ENCODE results near the gene SIGLEC6. TPM values are rescaled to one million over a fixed set of nuclear protein-coding genes. Genes with fewer than 3 reads are reported as not detected.

Gene SIGLEC6
- total and polyA plus RNA-seq, 5 donors = 0.25 to 0.37 (median 0.35) TPM; not detected in 2

DNA sequence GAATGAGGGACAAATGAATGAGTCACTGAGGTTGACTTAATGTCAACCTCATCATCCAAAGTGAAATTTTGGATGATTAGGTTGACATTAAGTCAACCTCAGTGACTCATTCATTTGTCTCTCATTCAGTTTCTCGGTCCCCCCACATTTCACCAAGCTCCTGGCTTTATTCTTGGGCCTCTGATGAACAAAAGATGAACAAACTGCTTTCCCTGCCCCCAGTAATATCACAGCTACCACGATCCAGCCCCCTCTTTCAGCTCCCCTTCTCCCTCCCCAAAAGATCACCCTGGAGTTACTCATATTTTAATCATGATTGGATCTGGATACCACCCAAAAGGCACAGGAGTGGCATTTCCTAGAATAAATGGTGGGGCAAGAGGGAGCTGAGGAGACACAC, 42.4 kb downstream of the SIGLEC6 start:
- H3K27ac ChIP-seq (ENCODE audit: low read length) = no peak overlapping the region
- DNase-seq = no peak
- H3K9me3 ChIP-seq (ENCODE audit: control insufficient read depth, low read length) = no peaks in the 10 kb centered on the region
- ATAC-seq = no peak
- WGBS = 40% methylated on average over 2 of the region's 2 CpGs
- no peak overlapping the region for H3K4me3 ChIP-seq (ENCODE audit: low read length)
- intact Hi-C loops (cut with DNase I) = no loop called here
- no peaks in the 10 kb centered on the region for H3K4me1 ChIP-seq (ENCODE audit: control insufficient read depth, insufficient read depth, low read length)
- no peaks in the 10 kb centered on the region for H3K27me3 ChIP-seq (ENCODE audit: control insufficient read depth, insufficient read depth)

DNA sequence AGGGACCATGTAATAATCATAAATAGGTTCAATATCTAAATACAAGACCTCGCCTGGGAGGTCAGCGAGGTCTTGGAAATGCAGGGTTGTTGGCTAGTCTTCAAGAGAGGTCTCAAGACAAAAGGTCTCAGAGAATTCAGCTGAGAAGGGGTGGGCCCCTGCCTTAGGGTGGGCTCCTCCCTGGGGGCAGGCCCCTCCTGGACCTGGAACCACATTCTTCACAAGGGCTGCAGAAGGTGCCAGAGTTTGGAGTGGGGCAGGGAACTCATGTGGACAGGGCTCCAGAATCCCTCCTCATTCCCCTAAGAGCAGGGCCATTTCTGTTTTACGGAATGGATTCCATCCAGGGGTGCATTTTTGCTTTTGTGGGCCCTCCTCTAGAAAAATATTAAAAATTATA, 43.0 kb downstream of the SIGLEC6 start:
- Histone ChIP-seq H3K4me1 (ENCODE audit: control insufficient read depth, insufficient read depth, low read length) (no peaks in the 10 kb centered on the region), H3K27ac (ENCODE audit: low read length) (no peak overlapping the region), H3K27me3 (ENCODE audit: control insufficient read depth, insufficient read depth) (no peaks in the 10 kb centered on the region), H3K9me3 (ENCODE audit: control insufficient read depth, low read length) (no peaks in the 10 kb centered on the region), H3K4me3 (ENCODE audit: low read length) (no peak overlapping the region)
- ATAC-seq (no peak), DNase-seq (no peak)
- WGBS = 61% methylated on average over 3 of the region's 3 CpGs
- intact Hi-C loops (cut with DNase I) = no loop called here

GRCh38 chr19:51485960-51486660, 45.4 kb downstream of the SIGLEC6 start:
- Histone ChIP-seq H3K4me1 (ENCODE audit: control insufficient read depth, insufficient read depth, low read length) (no peaks in the 10 kb centered on the region), H3K27me3 (ENCODE audit: control insufficient read depth, insufficient read depth) (no peaks in the 10 kb centered on the region)

DNA sequence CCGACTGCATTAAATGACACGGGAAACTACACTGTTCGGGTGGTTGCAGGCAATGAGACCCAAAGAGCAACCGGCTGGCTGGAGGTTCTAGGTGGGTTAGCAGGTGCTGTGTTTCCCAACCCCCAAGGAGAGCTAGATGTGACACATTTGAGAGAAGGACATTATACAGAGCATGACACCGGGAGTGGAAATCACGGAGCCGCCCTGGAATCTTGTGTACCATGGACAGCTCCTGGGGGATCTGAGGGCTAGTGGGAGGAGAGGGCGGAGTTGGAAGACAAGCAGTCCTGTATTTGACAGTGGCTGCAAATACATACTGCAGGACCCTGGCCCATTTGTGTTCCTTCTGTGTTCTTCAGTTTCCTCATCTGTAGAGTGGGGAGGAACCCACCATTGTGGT, 50.9 kb downstream of the SIGLEC6 start:
- ATAC-seq = no peak
- intact Hi-C loops (cut with DNase I) = no loop called here
- 34% methylated on average over 8 of the region's 8 CpGs for WGBS
- no peaks in the 10 kb centered on the region for H3K9me3 ChIP-seq (ENCODE audit: control insufficient read depth, low read length)
- no peaks in the 10 kb centered on the region for H3K27me3 ChIP-seq (ENCODE audit: control insufficient read depth, insufficient read depth)
- H3K27ac ChIP-seq (ENCODE audit: low read length) = no peak overlapping the region
- H3K4me1 ChIP-seq (ENCODE audit: control insufficient read depth, insufficient read depth, low read length) = no peaks in the 10 kb centered on the region
- no peak for DNase-seq
- no peak overlapping the region for H3K4me3 ChIP-seq (ENCODE audit: low read length)

More at GRCh38 chr19:51485960-51486660, 45.4 kb downstream of the SIGLEC6 start:
- H3K9me3 ChIP-seq (ENCODE audit: control insufficient read depth, low read length) = no peaks in the 10 kb centered on the region
- DNase-seq = no peak
- WGBS = 80% methylated on average over 5 of the region's 5 CpGs
- no peak overlapping the region for H3K27ac ChIP-seq (ENCODE audit: low read length)
- H3K4me3 ChIP-seq (ENCODE audit: low read length) = no peak overlapping the region
- ATAC-seq = no peak
- intact Hi-C loops (cut with DNase I) = no loop called here

DNA sequence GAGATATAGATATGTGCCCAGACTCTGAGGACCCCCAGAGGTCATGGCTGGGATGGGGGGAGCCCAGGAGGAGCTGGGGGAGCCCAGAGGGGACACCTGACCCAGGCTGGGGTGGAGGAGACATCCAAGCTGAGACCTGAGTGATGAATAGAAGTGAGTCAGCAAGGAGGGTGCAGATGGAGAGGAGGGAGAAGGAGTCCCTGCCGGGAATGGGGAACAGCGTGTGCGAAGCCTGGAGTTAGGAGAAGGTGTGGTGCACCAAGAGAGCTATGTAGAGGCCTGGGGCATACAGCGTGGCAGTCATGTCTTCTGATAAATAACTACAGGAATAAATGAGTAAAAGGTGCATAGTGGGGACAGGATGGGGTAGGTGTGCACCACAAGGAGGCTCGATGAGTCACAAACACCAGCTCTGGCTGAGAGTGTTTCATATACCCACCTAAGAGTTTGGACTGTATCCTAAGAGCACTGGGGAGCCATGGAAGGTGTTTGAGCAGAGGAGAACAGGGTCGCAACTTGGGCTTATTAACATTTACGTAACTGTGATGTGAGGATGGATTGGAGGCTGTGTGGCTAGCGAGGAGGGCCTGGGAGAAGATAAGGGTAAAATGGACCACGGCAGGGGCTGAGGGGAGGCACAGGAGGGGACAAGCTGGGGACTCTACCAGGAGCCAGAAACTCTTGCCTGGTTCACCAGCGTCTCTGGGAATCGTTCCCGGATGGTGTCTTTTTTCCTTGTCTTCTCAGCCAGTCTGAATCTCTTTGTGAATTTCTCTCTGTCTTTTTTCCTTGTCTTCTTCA, 51.7 kb downstream of the SIGLEC6 start:
- DNase-seq (no peak), ATAC-seq (peak in 1 of 2 donors; percentile 24)
- no peak overlapping the region for H3K27ac ChIP-seq (ENCODE audit: low read length)
- H3K4me1 ChIP-seq (ENCODE audit: control insufficient read depth, insufficient read depth, low read length) = no peaks in the 10 kb centered on the region
- H3K27me3 ChIP-seq (ENCODE audit: control insufficient read depth, insufficient read depth) = no peaks in the 10 kb centered on the region
- no peak overlapping the region for H3K4me3 ChIP-seq (ENCODE audit: low read length)
- no peaks in the 10 kb centered on the region for H3K9me3 ChIP-seq (ENCODE audit: control insufficient read depth, low read length)
- intact Hi-C loops (cut with DNase I) = loop anchor here in 1 of 4 donors (10.0 kb wide), 1 partner anchor 335 kb away; no protein-coding TSS in a partner anchor
- 81% methylated on average over 12 of the region's 12 CpGs for WGBS

DNA sequence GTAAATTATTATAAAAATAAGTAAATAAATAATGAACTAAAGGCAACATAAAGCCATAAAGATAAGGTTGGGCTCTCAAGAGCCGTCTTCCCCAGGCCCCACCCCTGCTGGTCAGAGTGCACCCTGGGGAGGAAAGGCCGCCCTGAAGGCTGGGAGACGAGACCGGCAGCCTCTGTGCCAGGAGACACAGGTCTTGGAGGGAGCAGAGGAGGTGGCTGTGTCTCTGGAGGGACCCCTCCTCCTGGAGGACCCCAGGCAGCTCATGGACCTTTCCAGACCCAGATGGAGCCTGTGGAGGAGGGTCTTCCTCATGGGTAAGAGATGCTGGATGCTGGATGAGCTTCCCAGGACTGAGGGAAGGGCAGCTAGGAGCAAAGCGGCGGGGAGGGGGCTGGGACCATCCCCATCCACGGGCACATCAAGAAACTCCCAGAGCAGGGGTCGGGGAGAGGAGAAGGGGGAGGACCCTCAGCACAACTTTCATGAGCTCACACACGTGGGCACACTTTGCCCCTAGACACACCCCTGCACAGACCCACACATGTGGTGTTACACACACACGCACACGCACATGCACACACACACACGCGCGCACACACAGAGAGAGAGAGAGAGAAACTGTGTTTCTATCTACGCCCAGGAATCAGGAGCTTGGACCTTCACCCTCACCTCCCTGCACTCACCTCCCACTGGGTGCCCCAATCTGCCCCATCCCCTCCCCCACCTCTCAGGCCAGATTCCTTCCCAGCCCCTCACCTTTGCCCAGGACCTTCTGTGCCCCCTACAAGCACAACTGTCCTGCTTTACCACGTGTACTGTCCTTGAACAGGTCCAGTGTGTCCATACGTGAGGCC, 52.9 kb downstream of the SIGLEC6 start, which contains the start of gene CEACAM18:
CEACAM18 (plus strand) TSS at position 159 of the 854 bp plus-strand sequence.
- H3K9me3 ChIP-seq (ENCODE audit: control insufficient read depth, low read length) = no peaks in the 10 kb centered on the region
- H3K4me3 ChIP-seq (ENCODE audit: low read length) = no peak within 1 kb of the TSS
- 61% methylated on average over 17 of the region's 17 CpGs for WGBS
- intact Hi-C loops (cut with DNase I) = loop anchor here in 1 of 4 donors (10.0 kb wide), 1 partner anchor 336 kb away; no protein-coding TSS in a partner anchor
- no peaks in the 10 kb centered on the region for H3K27me3 ChIP-seq (ENCODE audit: control insufficient read depth, insufficient read depth)
- ATAC-seq (no peak), DNase-seq (no peak)
- no peaks in the 10 kb centered on the region for H3K4me1 ChIP-seq (ENCODE audit: control insufficient read depth, insufficient read depth, low read length)
- H3K27ac ChIP-seq (ENCODE audit: low read length) = no peak within 1 kb of the TSS

DNA sequence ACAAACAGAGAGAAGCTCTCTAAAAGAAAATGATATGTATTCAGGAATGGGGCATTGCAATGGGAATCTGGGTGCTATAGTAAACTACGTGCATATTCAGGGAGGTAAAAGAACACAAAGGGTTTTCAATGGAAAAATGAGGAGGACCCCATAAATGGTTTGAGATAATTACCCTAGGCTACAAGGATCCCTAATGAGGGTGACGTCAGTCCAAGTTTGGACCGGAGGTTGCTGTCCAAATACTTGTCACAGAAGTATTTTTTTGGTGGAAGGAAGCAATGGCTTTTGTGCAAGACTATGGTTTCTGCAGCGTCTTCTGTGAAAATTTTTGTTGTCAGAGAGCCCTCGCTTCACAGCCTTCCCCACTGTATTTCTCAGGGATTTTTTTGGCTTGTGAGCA, 54.1 kb downstream of the SIGLEC6 start:
- intact Hi-C loops (cut with DNase I) = loop anchor here in 1 of 4 donors (10.0 kb wide), 1 partner anchor 337 kb away; no protein-coding TSS in a partner anchor
- Histone ChIP-seq H3K27ac (ENCODE audit: low read length) (no peak overlapping the region), H3K4me3 (ENCODE audit: low read length) (no peak overlapping the region), H3K4me1 (ENCODE audit: control insufficient read depth, insufficient read depth, low read length) (no peaks in the 10 kb centered on the region), H3K9me3 (ENCODE audit: control insufficient read depth, low read length) (no peaks in the 10 kb centered on the region), H3K27me3 (ENCODE audit: control insufficient read depth, insufficient read depth) (no peaks in the 10 kb centered on the region)
- 55% methylated on average over 5 of the region's 5 CpGs for WGBS
- ATAC-seq (no peak), DNase-seq (no peak)

GRCh38 chr19:51476164-51476563, 55.3 kb downstream of the SIGLEC6 start:
- H3K4me1 ChIP-seq (ENCODE audit: control insufficient read depth, insufficient read depth, low read length) = no peaks in the 10 kb centered on the region
- no peak overlapping the region for H3K4me3 ChIP-seq (ENCODE audit: low read length)
- H3K27ac ChIP-seq (ENCODE audit: low read length) = no peak overlapping the region
- 92% methylated on average over 3 of the region's 3 CpGs for WGBS
- DNase-seq (no peak), ATAC-seq (no peak)
- intact Hi-C loops (cut with DNase I) = loop anchor here in 1 of 4 donors (10.0 kb wide), 1 partner anchor 339 kb away; no protein-coding TSS in a partner anchor
- no peaks in the 10 kb centered on the region for H3K27me3 ChIP-seq (ENCODE audit: control insufficient read depth, insufficient read depth)
- no peaks in the 10 kb centered on the region for H3K9me3 ChIP-seq (ENCODE audit: control insufficient read depth, low read length)

DNA sequence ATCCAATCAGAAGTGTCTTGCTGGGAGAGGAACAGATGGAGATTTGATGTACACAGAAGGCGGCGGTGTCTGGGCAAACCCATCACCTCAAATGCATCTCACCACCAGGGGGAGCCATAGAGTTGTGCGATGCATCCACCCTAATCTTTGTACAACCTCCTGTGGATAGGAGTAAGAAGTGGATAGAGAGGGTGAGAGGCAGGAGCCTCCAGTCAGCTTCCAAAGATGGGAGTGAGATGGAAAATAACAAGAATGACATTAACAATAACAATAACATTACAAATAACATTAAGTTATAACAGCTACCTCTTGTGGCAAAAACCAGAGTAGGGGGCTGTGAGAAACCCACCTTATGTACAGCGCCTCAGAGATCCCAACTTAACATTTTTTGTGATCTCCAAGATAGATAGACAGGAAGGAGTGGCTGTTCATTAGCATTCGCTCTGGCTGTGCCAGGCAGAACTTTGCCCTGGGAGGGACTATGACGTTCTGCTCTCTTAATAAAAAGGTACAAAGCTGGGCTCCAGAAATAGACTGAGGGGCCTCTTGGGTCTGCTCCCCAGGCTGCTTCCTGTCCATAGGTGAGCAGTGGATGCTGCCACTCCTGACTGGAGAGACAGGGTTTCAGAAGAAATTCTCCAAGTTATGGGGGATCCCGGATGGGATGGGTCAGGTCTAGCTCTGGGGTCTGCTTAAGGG, 58.3 kb downstream of the SIGLEC6 start:
- intact Hi-C loops (cut with DNase I) = loop anchor here in 3 of 4 donors (5.0 to 10.0 kb wide), 2 partner anchors 184 to 342 kb away; no protein-coding TSS in a partner anchor
- WGBS = 29% methylated on average over 7 of the region's 7 CpGs
- Histone ChIP-seq H3K27me3 (ENCODE audit: control insufficient read depth, insufficient read depth) (no peaks in the 10 kb centered on the region), H3K27ac (ENCODE audit: low read length) (no peak overlapping the region), H3K9me3 (ENCODE audit: control insufficient read depth, low read length) (no peaks in the 10 kb centered on the region), H3K4me3 (ENCODE audit: low read length) (no peak overlapping the region), H3K4me1 (ENCODE audit: control insufficient read depth, insufficient read depth, low read length) (no peaks in the 10 kb centered on the region)
- ATAC-seq (peak; percentile 73 to 84), DNase-seq (peak; percentile 69 to 83 (median 77))

DNA sequence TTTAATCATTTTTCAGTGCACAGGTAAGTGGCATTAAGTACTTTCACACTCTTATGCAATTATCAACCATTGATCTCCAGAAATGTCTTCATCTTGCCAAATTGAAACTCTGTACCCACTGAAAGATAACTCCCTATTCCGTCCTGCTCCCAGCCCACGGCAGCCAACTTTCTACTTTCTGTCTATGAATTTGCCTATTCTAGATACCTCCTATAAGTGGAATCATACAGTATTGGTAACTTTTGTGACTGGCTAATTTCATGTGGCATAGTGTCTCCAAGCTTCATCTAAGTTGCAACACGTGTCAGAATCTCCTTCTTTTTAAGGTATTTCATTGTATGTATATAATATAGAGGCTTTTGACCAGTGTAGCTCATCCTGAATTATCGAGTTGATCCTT, 58.9 kb downstream of the SIGLEC6 start:
- ATAC-seq (no peak), DNase-seq (no peak)
- WGBS = 13% methylated on average over 4 of the region's 4 CpGs
- no peak overlapping the region for H3K4me3 ChIP-seq (ENCODE audit: low read length)
- H3K4me1 ChIP-seq (ENCODE audit: control insufficient read depth, insufficient read depth, low read length) = no peaks in the 10 kb centered on the region
- H3K27ac ChIP-seq (ENCODE audit: low read length) = no peak overlapping the region
- intact Hi-C loops (cut with DNase I) = loop anchor here in 3 of 4 donors (5.0 to 10.0 kb wide), 2 partner anchors 185 to 342 kb away; no protein-coding TSS in a partner anchor
- no peaks in the 10 kb centered on the region for H3K27me3 ChIP-seq (ENCODE audit: control insufficient read depth, insufficient read depth)
- H3K9me3 ChIP-seq (ENCODE audit: control insufficient read depth, low read length) = no peaks in the 10 kb centered on the region
